GM12874 (cell line): ENCODE results near the gene CNTNAP5.

Experiments
- CTCF ChIP-seq: IDR thresholded peaks from 2 replicates; pipeline ENCODE4 v1.5.1; 2011; ENCODE audit warnings: low read depth, mild to moderate bottlenecking, control low read depth, low read length, moderate library complexity; ENCODE audit not compliant: insufficient read depth

CNTNAP5 gene

GRCh38 chr2:124921191-124921590, 896.1 kb downstream of the CNTNAP5 start:
- no peak for TF ChIP-seq CTCF

GRCh38 chr2:124923097-124923496, 898.0 kb downstream of the CNTNAP5 start:
- TF ChIP-seq CTCF = no peak

- no peak for TF ChIP-seq CTCF
Observed at GRCh38 chr2:124933883-124934282, 908.8 kb downstream of the CNTNAP5 start.

- TF ChIP-seq CTCF = no peak
Observed at GRCh38 chr2:124953921-124954320, 928.8 kb downstream of the CNTNAP5 start.

GRCh38 chr2:124959581-124959980, 934.5 kb downstream of the CNTNAP5 start:
- TF ChIP-seq CTCF = no peak

GRCh38 chr2:124961132-124961531, 936.0 kb downstream of the CNTNAP5 start:
- no peak for TF ChIP-seq CTCF
